PFSK-1 (cell line): ENCODE data around the gene ALG9.

Experiments used
- POLR2AphosphoS5 ChIP-seq: IDR thresholded peaks from 2 replicates; pipeline ENCODE4 v1.6.1; 2012; ENCODE audit warnings: low read depth, mild to moderate bottlenecking, control low read depth, low read length, moderate library complexity
- REST ChIP-seq, 2 experiments: IDR thresholded peaks; 2 replicates each; pipeline versions ENCODE4 v1.6.1 to v1.8.0; 2011 to 2012; ENCODE audit warnings: low read depth in 2 of 2, low read length in 2 of 2, control low read depth in 1 of 2, inconsistent platforms in 1 of 2, mild to moderate bottlenecking in 1 of 2, moderate library complexity in 1 of 2; ENCODE audit not compliant: insufficient read depth in 1 of 2
- SIN3A ChIP-seq: IDR thresholded peaks from 2 replicates; pipeline ENCODE4 v1.6.1; 2012; ENCODE audit warnings: mild to moderate bottlenecking, low read length, moderate library complexity, borderline replicate concordance; ENCODE audit not compliant: insufficient read depth
- TAF1 ChIP-seq: IDR thresholded peaks from 2 replicates; pipeline ENCODE4 v1.6.1; 2012; ENCODE audit warnings: low read length, control low read depth, borderline replicate concordance; ENCODE audit not compliant: insufficient read depth

GRCh38 chr11:111765984-111766833, 105.2 kb downstream of the ALG9 start, which contains the start of gene PPP2R1B:
- TF ChIP-seq REST (IDR thresholded peaks at IDR 0.05; ENCODE audit: insufficient read depth in 1 of 2, low read depth in 2 of 2, low read length in 2 of 2) (peak in 1 of 2 experiments; percentile 16; a peak in 1 of 4 replicates), POLR2AphosphoS5 (peak; percentile 87), TAF1 (peak; percentile 95; the same call in 1 of the 2 replicates), SIN3A (no peak; the same call in 1 of the 2 replicates)
